IPS-NIHi7 (cell line): ENCODE data around the gene TAGAP.
A peak's percentile ranks its signal among the peaks of the same experiment; 100 is the strongest.

ENCODE experiments used
- DNase-seq: peaks from one replicate; pipeline ENCODE4 v3.0.0; 2012; ENCODE audit warnings: mixed read lengths; ENCODE audit errors: extremely low spot score

The TAGAP gene

DNA sequence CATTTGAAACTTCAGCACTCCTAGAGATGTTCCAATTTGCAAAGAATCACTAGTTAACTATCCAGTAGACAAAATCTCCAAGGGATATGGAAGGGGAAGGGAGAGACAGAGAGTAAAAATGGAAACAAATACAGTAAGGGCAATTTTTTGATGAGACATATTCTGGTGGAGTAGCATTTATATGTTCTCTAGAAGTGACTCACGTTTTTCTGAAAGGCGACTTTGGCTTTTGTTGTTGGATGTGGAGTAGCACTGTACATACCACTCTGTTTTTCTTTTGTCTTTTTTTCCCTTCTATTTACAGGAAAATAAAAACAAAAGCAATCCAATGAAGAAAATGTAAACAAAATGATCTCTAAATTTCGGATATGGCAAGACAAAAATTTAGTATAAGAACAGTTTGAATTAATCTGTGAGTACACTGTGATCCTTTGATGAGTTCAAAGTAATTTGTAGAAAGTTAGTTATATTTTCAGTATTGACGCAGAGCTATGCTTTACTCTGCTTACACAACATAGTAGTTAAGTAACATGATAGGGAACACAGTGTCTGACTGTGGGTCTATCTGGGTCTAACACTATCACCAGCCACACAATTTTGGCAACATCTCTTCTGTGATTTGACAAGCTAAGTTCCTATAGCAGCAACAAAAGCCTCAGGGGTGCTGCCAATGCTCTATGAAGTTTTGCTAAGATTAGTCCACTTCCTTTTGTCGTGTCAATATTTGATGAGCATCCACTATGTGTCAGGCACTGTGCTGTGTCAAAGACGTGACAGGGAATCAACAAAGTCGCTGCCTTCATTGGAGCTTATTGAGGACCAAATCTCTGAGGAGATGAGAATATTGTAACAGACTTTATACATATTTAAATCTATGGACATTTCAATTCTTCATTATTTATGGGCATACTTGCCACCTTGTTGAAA lies 27.3 kb upstream of the TAGAP start:
- DNase-seq, result no peak

DNA sequence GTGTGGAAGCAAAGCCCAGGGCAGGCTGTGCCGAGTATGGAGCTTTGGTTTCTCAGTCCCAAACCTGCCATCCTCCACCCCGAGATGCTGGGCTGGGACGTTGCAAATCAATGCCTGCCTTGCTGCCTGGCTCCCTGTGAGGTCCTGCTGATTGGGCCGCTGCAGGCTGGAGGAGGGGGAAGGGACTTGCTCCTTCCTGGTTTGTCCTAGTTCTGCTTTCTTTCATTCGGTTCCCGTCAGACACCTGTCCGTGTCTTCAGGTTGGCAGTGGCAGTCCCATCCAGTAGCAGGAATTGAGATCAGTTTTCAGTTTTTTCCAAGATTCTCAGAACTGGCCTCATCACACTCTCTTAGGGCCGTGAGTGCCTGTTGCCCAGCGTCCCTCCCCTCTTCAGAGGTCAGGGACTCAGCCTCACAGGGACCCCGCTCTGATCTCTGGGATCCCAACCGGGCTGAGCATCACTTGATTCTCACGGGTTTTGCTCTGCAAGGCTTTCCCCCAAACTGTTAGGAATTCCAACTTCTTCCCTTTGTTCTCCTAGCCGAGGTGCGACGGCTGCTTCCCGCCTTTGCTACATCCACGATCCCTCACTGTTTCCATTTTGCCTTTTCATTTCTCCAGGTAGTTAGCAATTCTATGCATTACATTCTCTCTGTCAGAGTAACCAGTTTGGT lies 24.2 kb upstream of the TAGAP start:
- DNase-seq, result peak; percentile 71

DNA sequence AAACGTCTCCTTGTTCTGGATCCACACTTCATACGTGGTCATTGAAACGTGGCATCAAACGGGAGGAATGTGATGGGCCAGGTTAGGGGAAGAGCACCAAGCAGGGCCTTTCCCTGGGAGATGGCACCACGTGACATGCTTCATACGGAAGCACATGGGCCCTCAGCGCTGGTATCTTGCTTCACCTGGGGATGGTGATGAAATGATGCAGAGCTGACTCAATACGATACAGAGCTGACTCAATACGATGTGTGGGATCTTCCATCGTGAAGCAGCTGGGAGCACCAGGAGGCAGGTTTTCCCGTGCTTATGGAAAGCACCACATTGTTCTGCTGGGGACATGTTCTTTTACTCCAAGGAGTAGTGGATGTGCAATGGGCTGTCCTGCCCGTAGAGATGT lies 22.5 kb upstream of the TAGAP start:
- no peak for DNase-seq

DNA sequence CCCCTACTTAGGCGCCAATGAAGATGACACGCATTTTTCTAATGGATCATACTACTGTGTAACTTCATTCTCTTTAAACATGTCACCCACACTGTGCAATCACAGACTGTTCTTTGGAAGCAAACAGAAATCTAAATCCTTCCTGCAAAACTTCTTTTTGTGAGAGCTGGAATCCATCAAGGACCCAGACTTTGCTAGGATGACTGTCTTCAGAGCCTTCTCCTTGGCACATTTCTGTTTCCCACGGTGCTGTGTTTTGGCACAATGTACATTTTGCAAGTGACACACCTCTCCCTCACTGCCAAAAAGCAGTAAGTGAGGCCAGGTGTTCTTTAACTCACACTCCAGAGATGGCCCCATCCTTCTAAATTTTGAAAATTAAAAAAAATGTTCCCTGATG lies 21.7 kb upstream of the TAGAP start:
- no peak for DNase-seq

DNA sequence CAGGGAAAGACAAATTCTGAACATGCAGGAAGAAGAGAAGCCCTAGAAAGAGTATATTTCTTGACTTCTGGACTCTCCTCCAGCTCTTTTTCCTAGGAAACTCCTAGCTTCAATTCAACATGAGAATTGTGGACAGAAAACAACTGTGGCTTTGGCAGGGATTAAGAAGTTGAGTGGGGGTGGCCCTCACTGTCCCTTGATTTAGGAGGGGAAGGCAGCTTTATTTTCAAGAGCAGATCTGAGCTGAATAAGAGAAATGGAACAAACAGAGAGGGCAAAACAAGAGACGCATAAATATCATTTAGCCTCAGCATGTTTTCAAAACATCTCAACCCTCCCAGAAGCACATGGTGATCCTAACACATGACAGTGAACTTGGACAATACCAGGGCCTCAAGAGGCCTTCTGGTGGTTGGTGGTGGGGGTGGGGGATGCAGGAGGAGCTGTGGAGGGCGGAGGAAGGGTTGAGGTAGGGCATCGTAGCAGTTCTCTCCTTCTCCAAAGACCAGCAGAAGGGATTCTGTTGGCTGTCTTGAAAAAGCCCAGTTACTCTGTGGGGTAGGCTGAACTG lies 21.1 kb upstream of the TAGAP start:
- no peak for DNase-seq

DNA sequence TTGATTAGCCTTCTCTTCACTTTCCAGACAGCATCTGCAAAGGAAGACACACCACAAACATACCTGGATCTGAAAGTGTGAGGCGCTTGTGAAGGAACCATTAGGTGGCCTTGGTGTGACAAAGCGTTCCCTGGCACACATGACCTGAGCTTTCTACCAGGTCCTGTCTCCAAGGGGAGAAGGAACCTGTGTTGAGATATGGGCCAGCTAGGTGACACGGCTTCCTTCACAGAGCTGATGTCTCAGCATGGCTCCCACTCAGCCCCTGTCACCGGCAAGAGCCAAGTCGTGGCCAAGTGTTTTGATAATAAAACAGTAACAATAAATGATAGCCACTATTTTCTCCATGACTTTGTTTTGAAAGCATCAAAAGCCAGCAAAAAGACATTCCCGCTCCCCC lies 20.3 kb upstream of the TAGAP start:
- no peak for DNase-seq

DNA sequence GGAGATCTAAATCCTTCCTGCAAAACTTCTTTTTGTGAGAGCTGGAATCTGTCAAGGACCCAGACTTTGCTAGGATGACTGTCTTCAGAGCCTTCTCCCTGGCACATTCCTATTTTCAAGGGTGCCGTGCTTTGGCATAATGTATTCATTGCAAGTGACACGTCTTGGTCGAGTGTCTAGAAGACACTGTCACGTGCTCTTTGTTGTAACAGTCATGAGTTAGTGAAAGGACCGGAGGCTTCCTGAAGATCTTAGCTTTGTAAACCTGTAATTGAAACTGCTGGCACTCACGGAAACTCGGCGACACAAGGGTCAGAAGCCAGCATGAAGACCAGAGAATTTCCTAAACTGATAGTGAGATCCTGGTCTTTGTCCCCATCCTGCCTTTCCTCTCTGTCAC lies 19.7 kb upstream of the TAGAP start:
- DNase-seq, result no peak

DNA sequence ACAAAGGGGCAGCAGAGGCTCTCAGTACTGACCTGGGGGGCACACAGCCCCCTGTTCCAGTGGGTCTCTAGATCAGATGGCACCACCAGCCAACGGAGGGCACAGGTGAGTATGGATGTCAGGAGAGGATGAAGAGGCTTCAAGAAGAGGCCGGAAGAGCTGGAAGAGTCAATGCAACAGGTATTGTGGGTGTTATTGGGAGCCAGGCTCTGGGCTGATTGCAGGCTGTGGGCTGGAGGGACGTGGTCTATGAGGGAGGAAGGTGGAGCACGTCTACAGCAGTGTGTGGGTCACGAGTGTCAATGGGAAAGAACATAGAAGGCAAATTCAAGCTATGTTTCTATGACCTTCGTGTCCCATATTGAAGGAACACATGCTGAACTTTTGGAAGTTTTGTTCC lies 18.8 kb upstream of the TAGAP start:
- DNase-seq, result no peak

DNA sequence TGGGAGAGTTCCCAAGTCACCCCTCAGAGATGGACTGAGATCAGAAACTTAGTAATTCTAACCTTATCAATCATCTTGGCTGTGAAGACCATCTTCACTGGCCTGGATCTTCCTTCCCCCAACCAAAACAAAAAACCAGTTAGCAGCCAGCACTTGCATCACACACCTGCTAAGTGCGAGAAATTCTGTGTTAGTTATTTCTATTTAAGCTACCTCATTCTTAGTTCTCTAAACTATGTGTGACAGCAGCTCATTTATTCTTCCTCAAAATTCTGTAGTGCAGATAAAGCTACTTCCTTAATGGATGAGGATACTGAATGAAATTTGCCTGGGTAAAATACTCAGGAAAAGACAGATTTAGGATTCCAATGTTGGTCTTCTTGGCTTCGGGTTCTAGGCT lies 18.2 kb upstream of the TAGAP start:
- DNase-seq, result no peak

DNA sequence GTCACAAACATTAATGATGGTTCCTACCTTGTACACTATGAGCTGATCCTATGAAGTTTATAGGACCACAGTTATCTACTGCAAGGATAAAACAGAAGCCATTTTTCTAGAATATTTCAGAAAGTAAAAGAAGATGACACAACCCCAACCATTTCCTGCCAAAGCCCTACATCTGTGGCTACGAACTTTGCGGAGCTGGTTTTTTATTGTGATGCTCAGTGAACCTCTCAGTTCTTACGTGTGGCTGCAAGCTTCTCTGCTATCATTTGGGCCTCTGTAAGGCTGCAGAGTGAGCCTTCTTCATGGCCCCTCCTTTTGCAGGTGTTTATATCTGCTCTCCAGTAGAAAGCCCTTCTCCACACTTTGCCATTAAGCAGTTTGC lies 17.8 kb upstream of the TAGAP start:
- no peak for DNase-seq

DNA sequence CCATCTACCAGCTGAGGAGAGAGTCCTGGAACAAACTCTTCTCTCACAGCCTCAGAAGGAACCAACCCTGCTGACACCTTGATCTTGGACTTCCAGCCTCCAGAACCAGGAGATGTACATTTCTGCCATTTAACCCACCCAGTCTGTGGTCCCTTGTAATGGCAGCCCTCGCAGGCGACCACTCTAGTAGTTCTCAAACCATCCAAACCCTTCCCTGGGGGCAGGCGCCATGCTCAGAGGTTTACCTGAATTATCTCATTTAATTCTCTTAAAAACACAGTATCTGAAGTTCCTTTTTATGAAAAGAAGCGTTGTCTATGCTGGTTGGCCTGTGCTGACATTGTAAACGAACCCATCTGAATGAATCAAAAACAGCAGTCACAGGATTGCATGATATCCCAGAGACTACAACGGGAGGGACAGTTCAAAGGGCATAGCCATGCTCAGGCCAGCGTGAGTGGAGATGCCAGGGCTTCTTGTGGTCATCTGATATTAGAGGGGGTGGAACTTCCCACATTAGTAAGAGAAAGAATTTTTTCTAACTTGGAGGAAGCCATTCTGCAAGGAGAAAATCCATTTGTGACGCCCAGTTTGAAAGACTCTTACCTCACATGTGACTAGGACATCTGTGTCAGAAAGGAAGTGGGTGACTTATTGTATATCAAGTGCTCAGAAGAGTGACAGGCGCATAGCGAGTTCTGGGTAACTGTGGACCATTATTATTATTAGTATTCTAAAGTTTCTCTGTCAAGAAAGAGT lies 17.2 kb upstream of the TAGAP start:
- no peak for DNase-seq

DNA sequence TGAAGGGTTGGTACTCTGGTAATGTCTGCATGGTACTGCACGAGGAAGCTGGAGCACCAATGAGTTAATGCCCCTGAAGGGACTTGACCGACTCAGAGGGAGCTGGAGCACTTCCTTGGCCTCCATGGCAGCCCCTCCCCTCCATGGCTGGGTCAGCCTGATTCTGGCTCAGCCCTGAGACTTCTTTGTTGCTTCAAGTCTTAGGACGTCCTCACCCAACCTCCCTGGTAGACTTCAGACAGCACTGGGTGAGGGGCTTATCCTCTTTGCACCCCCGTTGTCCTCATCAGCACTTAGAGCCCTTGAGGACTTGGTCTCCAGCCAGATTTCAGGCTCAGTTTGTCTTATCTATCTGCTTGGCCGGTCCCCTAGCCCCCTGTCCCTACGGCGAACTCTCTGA lies 16.4 kb upstream of the TAGAP start:
- DNase-seq, result no peak

DNA sequence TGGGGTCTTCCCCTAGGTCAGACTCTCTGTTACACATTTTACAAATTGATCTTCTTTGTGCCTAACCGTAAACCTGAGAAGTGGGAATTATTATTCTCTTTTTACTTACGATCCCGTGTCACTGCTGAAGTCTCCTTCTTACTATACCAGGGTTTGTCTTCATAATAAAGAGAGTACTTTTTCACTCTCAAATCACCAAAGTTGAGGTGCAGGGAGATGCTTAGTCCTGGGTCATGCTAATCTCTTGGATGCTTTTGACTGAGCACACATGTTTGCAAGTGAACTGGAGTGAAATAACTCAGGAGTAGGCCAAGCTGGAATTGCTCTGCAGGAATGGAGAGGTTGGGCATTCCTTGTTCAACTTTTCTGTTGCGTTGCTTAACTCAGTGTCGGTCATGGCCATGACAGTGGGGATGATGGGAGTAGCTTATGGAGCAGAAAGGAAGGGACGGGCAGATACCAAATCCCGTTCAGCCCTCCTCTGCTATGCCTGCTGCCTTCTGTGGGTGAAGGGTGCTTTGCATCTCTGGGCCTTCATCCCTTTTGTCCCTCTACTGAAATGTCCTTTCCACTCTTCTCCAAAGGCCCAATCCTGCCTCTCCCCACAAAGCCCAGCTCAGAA lies 15.2 kb upstream of the TAGAP start:
- DNase-seq, result no peak

DNA sequence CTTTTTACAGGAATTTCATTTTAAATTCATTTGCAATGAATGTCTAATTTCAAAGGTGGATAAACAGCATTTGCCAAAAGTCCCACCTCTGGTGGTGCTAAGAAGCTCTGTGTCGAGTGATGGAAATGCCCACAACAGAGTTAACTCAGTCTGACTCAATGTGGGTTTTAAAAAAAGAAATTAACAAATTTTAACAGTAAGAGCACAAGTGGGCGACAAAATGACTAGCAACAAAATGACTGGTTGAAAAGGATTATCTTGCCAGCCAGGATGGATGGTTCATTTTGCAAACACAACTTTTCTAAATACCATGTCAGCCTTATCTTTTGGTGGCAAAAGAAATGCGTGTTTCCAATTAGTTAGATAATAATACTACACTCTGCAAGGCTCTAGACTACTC lies 14.3 kb upstream of the TAGAP start:
- no peak for DNase-seq

DNA sequence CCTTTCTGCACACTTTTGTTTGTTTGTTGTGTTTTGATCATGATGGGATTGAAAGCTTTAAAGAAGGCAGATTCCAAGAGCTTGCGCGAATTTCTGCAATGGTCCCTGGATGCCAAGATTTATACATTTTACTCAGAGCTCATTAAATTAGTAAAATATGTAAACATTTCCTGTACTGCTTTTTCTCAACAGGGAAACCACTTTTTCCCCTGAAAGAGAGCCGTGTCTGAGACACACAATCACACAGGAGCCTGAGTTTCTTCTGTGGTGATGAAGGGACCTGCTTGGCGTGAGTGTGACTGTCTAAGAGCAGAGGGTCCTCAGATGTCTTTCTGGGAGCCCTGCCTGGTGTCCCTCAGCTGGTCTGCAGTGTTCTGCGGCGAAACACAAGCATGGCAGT lies 12.1 kb upstream of the TAGAP start:
- DNase-seq, result no peak

DNA sequence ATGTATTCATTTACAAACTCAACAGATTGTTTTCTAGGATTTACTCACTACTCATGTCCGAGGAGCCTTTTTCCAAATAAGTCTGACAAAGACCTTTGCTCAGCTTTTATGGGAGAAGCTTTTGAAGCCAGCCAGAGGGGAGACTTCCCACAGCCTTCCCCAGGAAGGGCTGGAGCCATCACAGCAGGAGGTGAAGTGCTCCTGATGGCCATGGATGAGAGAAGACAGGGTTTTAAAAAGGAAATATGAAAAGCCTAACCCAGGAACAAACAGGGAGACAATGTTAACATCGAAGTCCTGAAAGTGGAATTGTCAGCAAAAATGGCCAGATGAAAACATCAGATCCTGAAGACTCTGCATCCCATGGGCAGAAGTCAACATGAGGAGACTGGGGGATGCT lies 11.6 kb upstream of the TAGAP start:
- DNase-seq, result no peak

DNA sequence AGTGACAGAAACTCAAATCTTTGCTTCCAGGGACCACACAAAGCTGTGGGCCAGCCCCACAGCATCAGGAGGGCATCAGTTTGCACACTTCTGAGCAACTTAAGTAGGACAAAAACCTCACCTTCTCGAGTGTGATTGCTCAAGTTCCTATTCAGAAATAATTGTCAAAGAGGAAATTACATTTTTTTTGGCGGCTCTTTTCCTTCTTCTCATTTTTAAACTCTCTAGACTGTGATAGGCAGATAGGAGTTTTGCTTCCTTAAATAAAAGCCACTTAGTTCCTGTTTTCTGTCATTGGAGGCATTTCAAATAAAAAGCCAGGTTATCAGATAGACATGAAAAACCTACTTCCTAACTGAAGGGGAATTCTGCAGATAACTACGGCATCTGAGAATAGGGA lies 11.2 kb upstream of the TAGAP start:
- no peak for DNase-seq

DNA sequence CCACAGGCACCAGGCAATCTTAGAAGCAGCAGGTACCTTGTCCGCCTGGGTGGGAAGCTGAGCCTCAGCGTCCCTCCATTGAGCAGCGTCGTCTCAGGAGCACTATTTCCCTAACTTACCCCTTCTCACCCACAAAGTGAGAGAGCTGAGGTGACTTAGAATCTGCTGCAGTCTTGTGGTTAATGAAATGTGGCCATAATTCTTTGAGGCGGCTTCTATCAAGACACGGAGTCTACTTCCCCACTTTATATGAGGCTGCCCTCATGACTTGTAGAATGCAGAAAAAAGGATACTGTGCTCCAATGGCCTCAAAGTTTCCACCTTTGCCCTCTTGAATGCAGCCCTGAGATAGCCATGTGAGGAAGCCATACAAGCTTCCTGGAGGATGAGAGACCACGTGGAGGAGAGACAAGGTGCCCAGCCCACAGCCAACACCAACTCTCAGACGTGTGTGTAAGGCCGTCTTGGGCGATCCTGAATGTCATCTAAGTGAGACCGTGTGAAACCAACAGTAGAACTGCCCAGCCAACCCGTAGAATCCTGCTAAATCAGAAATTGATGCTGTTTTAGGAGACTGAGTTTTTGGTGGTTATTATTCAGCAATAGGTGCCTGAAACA lies 9.1 kb upstream of the TAGAP start:
- no peak for DNase-seq

DNA sequence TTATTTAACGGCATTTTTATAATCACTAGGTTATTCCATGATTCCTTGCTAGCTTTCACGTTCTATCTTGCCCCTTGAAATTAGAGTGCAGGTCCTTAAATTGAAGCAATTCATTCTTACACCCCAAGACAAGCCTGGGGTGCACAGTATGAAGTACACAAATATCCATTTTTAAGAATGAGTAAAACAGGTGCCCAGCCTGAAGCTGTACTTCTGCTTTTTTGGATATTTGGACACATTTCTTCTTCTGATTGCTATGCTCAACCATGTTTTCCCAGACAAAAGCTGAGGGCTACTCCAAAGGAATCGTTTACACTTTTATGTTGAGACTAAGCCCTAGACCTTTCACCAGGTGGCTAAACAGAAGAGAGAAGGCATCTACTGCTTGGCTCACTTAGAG lies 7.9 kb upstream of the TAGAP start:
- DNase-seq, result no peak

DNA sequence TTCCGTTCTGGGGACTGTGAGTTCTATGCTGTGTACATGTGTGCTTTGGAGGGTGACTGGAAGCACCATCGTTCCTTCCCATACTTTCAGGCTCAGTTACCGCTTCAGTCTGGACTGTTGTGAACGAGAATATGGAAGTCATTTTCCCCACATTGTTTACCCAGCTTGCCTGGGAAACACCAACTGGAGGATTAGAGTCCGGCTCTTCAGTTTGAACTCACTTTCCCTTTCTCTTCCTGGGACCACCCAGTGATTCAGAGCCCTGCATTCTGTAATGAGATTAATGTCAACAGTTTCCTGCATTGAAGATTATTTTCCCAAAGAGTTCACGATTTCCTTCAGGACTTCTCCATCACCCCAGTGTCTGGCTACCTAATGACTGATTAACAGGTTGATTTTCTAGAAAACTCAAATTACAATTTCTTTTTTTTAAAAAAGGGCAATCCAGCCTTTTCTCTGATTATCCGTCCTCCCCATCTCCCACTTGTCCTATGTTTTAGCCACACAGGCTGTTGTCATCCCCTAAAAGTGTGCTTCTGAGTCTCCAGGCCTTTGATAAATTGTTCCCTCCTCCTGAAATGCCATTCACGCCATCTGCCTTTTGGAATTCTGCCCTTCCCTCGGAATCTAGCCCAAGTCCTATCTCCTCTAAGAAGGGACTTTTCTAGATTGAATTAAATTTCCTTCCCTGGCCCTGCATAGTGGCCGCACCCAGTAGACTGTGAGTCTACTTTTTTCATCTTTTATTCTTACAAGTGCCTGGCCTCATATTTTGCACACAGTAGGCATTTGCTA lies 3.3 kb upstream of the TAGAP start:
- DNase-seq, result no peak

DNA sequence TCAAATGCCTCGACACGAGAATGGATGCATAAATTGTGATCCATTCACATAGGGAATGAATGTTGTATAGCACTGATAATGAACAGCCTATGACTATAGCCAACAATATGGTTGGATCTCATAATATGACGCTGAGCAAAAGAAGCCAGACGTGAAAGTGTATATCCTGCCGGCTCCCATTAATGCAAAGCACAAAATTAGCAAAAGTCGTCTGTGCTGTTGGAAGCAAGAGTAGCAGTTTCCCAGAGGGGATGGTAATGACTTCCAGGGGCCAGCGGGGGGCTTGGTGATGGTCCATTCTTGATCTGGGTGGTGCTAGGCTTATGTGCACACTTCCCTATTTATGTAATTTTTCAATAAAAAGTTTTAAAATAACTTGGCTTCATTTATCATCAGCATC lies 1.0 kb upstream of the TAGAP start:
- no peak for DNase-seq
